Measurements from ENCODE around the gene ABCB11.

DNA sequence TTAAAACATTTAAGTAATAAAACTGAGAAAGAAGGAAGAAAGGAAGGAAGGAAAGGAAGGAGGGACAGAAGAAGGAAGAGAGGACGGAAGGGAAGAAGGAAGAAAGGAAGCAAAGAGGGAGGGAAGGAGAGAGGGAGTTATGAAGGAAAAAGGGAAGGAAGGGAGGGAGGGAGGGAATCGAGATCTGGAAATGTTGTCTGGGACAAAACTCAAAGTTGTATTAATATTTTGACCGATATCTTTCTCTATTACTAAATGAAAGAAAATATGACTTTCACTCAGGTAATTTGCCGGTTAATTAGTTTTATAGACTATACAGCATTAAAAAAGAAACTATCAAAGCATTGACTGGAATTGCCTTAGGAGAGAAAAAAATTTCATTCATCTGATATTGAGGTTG lies 85.6 kb downstream of the ABCB11 start:
- TF ChIP-seq GATA2 (IDR thresholded peaks at IDR 0.05; ENCODE audit: low read depth, low read length) (no peak), GATA3 (IDR thresholded peaks at IDR 0.05; ENCODE audit: low read depth, low read length) (no peak)

Measured in SH-SY5Y (cell line).